CD14-positive monocyte (primary cell): ENCODE results near the gene SPINT2. TPM values are rescaled to one million over a fixed set of nuclear protein-coding genes. Genes with fewer than 3 reads are reported as not detected.

Source experiments
- DNase-seq, 3 donors: peaks; one replicate each; pipeline ENCODE4 v3.0.0-alpha.2; 2011 to 2022
- H2AFZ ChIP-seq: 2 replicates; pipeline ENCODE4 v1.6.0; 2012; ENCODE audit warnings: mild to moderate bottlenecking, low read depth, low read length, inconsistent platforms; ENCODE audit not compliant: insufficient read depth, poor library complexity, severe bottlenecking
- H3K27ac ChIP-seq, 2 donors: 1 replicate in 1 of 2; 2 replicates in 1 of 2; pipeline ENCODE4 v1.5.1; 2012 to 2013; ENCODE audit warnings: low read length in 2 of 2, control low read depth in 1 of 2, inconsistent platforms in 1 of 2, low read depth in 1 of 2, mild to moderate bottlenecking in 1 of 2
- H3K27me3 ChIP-seq, 2 donors: one replicate each; pipeline versions ENCODE4 v1.6.0 to v1.6.1; 2011 to 2013; ENCODE audit warnings: low read length in 2 of 2; ENCODE audit not compliant: control insufficient read depth in 2 of 2, insufficient read depth in 2 of 2
- H3K36me3 ChIP-seq, 2 donors: replicated peaks in 1 of 2; 1 replicate in 1 of 2; 2 replicates in 1 of 2; pipeline versions ENCODE4 v1.5.1 to v1.6.1; 2012 to 2013; ENCODE audit warnings: low read length in 2 of 2, control low read depth in 1 of 2, inconsistent platforms in 1 of 2, mild to moderate bottlenecking in 1 of 2; ENCODE audit not compliant: insufficient read depth in 2 of 2, control insufficient read depth in 1 of 2
- H3K4me1 ChIP-seq, 2 donors: 1 replicate in 1 of 2; 2 replicates in 1 of 2; pipeline versions ENCODE4 v1.5.1 to v1.6.1; 2012 to 2013; ENCODE audit warnings: low read length in 2 of 2, control low read depth in 1 of 2, inconsistent platforms in 1 of 2, mild to moderate bottlenecking in 1 of 2, moderate library complexity in 1 of 2; ENCODE audit not compliant: insufficient read depth in 2 of 2, control insufficient read depth in 1 of 2
- H3K4me2 ChIP-seq: replicated peaks from 2 replicates; pipeline ENCODE3; 2012; ENCODE audit warnings: low read length, moderate library complexity, mild to moderate bottlenecking; ENCODE audit not compliant: poor library complexity, severe bottlenecking; ENCODE audit errors: extremely low read depth
- H3K4me3 ChIP-seq, 3 experiments: fragments of 200-600 bp in 1 of 3; sonication (generic) in 1 of 3; replicated peaks in 1 of 3; 1 replicate in 2 of 3; 2 replicates in 1 of 3; pipeline ENCODE4 v1.5.1; 2011 to 2013; ENCODE audit warnings: low read length in 3 of 3, mild to moderate bottlenecking in 3 of 3, control low read depth in 2 of 3, low read depth in 2 of 3, inconsistent platforms in 1 of 3, moderate library complexity in 1 of 3
- H3K79me2 ChIP-seq: 2 replicates; pipeline ENCODE4 v1.6.0; 2012; ENCODE audit warnings: mild to moderate bottlenecking, control low read depth, inconsistent platforms, low read length, moderate library complexity; ENCODE audit not compliant: insufficient read depth
- H3K9ac ChIP-seq: 2 replicates; pipeline ENCODE4 v1.6.0; 2017; ENCODE audit warnings: low read length, mild to moderate bottlenecking; ENCODE audit not compliant: insufficient read depth, poor library complexity, severe bottlenecking
- H3K9me3 ChIP-seq, 2 donors: replicated peaks in 1 of 2; 1 replicate in 1 of 2; 2 replicates in 1 of 2; pipeline versions ENCODE4 v1.5.1 to v1.6.1; 2012 to 2013; ENCODE audit warnings: low read length in 2 of 2, control low read depth in 1 of 2; ENCODE audit not compliant: control insufficient read depth in 1 of 2, insufficient read depth in 1 of 2
- H4K20me1 ChIP-seq: 2 replicates; pipeline ENCODE4 v1.6.0; 2012; ENCODE audit warnings: mild to moderate bottlenecking, low read length, control low read depth, moderate library complexity; ENCODE audit not compliant: insufficient read depth
- H3K27ac Mint-ChIP-seq, 7 donors: one replicate each; pipeline ENCODE4 v1.8.0; 2020; ENCODE audit warnings: mild to moderate bottlenecking in 7 of 7, mixed read lengths in 7 of 7, moderate library complexity in 6 of 7, inconsistent platforms in 2 of 7
- H3K27me3 Mint-ChIP-seq, 3 donors: one replicate each; pipeline ENCODE4 v1.8.0; 2021 to 2022; ENCODE audit warnings: low read depth in 3 of 3, mild to moderate bottlenecking in 3 of 3, mixed read lengths in 3 of 3, moderate library complexity in 3 of 3, inconsistent platforms in 1 of 3
- H3K36me3 Mint-ChIP-seq, 2 donors: one replicate each; pipeline ENCODE4 v1.8.0; 2020; ENCODE audit warnings: mixed read lengths in 2 of 2, inconsistent platforms in 1 of 2, mild to moderate bottlenecking in 1 of 2
- H3K4me1 Mint-ChIP-seq: one replicate; pipeline ENCODE4 v1.8.0; 2020; ENCODE audit warnings: mild to moderate bottlenecking, mixed read lengths
- H3K4me3 Mint-ChIP-seq, 2 donors: one replicate each; pipeline ENCODE4 v1.8.0; 2020; ENCODE audit warnings: mild to moderate bottlenecking in 2 of 2, mixed read lengths in 2 of 2, moderate library complexity in 1 of 2
- H3K9me3 Mint-ChIP-seq, 7 donors: one replicate each; pipeline ENCODE4 v1.8.0; 2020 to 2022; ENCODE audit warnings: mixed read lengths in 7 of 7, mild to moderate bottlenecking in 6 of 7, moderate library complexity in 6 of 7, inconsistent platforms in 2 of 7
- WGBS: methylation state at CpG from one replicate; pipeline ENCODE4 v1.1.5; 2013; ENCODE audit warnings: missing lambda C conversion rate; ENCODE audit not compliant: insufficient coverage; 5-methylcytosine and 5-hydroxymethylcytosine counted together
- intact Hi-C, 2 donors: fragments of 100-400 bp; cut with micrococcal nuclease; formaldehyde crosslinking; loops; one replicate each; pipeline versions ENCODE4 v1.15.0 to v1.15.1; 2023
- polyA plus RNA-seq, 3 donors: library from polyadenylated mRNA; depleted of rRNA in 1 of 3; unstranded in 2 of 3; stranded (reverse) in 1 of 3; fragments of 300-500 nt in 2 of 3; fragments of >200 nt in 1 of 3; fragmentation: Illumina TruSeq in 2 of 3; gene quantifications; 1 replicate in 2 of 3; 2 replicates in 1 of 3; pipeline ENCODE4 v1.2.3, GENCODE V29; 2012 to 2021
- TF ChIP-seq, protein P1 (sequence below): fragments of 200-600 bp; IDR thresholded peaks from one replicate; pipeline ENCODE4 v1.8.0; 2022; ENCODE audit warnings: antibody characterized with exemption, mild to moderate bottlenecking

SPINT2 gene
- polyA plus RNA-seq, 3 donors = 42.9 to 139 (median 114) TPM

DNA sequence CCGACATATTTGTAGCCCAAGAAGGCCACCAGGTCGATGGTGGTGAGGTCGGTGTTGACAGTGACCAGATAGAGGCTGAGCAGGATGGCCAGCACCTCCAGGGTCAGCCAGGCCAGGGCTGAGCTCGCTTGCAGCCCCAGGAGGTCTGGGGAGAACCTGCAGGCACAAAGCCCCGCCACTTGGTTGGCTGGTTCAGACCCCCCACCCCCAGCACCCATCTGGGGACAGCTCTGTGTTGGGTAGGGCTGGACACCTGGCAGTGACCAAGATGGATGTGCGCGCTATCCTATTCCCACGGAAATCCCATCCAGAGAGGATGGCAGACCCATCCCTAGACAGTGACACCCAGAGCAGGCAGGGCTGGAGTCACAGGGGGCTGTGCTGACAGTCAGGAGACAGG, 43.2 kb downstream of the SPINT2 start:
- no peak overlapping the region for H2AFZ ChIP-seq
- no peak for DNase-seq
- no peaks in the 10 kb centered on the region for H4K20me1 ChIP-seq
- peaks cover 18 to 21% of the 10 kb centered on the region in 2 donors for H3K36me3 ChIP-seq
- peaks cover 36% of the 10 kb centered on the region for H3K4me1 Mint-ChIP-seq
- H3K4me3 Mint-ChIP-seq = no peak overlapping the region
- H3K9ac ChIP-seq = no peak overlapping the region
- H3K4me1 ChIP-seq = peaks cover 31 to 42% of the 10 kb centered on the region in 2 donors
- WGBS = 94% methylated on average over 5 of the region's 8 CpGs
- TF ChIP-seq, protein P1, sequence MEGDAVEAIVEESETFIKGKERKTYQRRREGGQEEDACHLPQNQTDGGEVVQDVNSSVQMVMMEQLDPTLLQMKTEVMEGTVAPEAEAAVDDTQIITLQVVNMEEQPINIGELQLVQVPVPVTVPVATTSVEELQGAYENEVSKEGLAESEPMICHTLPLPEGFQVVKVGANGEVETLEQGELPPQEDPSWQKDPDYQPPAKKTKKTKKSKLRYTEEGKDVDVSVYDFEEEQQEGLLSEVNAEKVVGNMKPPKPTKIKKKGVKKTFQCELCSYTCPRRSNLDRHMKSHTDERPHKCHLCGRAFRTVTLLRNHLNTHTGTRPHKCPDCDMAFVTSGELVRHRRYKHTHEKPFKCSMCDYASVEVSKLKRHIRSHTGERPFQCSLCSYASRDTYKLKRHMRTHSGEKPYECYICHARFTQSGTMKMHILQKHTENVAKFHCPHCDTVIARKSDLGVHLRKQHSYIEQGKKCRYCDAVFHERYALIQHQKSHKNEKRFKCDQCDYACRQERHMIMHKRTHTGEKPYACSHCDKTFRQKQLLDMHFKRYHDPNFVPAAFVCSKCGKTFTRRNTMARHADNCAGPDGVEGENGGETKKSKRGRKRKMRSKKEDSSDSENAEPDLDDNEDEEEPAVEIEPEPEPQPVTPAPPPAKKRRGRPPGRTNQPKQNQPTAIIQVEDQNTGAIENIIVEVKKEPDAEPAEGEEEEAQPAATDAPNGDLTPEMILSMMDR = no peak
- H3K27me3 ChIP-seq = no peaks in the 10 kb centered on the region
- H3K27ac ChIP-seq = no peak overlapping the region
- H3K27ac Mint-ChIP-seq = peak overlapping the region in 4 of 7 donors; percentile 8 to 70 (median 52)
- H3K36me3 Mint-ChIP-seq = peaks cover 38 to 55% of the 10 kb centered on the region in 2 donors
- intact Hi-C loops = no loop called here
- H3K79me2 ChIP-seq = peaks cover 23% of the 10 kb centered on the region
- peaks cover 0 to 3% (median under 1%) of the 10 kb centered on the region in 7 donors for H3K9me3 Mint-ChIP-seq
- H3K4me2 ChIP-seq = no peak overlapping the region
- H3K9me3 ChIP-seq = no peaks in the 10 kb centered on the region
- H3K4me3 ChIP-seq = no peak overlapping the region
- peaks cover 0 to 8% (median 4%) of the 10 kb centered on the region in 3 donors for H3K27me3 Mint-ChIP-seq

DNA sequence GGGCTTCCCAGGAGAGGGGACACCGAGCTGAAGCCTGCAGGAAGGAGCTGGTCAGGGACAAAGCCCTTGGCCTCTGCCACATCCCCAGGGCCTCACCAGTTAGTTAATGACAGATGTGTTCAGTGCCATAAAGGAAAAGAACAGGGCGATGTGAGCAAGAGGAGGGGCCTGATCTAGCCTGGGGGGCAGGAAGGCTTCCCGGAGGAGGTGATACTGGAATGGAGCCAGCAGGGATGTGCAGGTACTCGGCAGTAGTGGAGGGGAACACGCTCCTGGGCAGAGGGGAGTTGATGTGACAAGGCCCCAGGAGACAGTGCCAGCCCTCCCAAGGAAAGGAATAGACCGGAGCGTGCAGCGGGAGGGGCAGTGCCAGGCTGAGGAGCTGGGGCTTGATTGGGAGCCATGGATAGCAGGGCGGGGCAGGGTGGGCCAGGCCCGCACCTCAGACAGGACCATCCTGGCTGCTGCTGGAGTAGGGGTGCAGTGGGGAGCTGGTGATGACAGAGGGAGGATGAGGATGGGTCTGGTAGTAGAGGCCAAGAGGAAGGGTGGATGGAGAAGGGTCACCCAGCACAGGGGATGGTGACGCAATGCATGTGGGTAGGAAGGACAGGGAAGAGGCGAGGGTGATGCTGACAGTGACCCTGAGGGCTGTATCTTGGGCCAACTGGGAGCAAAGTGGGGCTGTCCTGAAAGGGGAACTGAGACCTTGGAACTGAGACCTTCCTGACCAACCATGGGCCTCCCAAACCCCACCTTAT, 43.8 kb downstream of the SPINT2 start:
- Histone ChIP-seq H2AFZ (no peak overlapping the region), H3K27ac (peak overlapping the region; percentile 6 to 53), H3K4me1 (peaks cover 36 to 48% of the 10 kb centered on the region in 2 donors), H3K9me3 (no peaks in the 10 kb centered on the region), H3K36me3 (peaks cover 18 to 21% of the 10 kb centered on the region in 2 donors), H3K9ac (peak overlapping the region; percentile 21), H3K79me2 (peaks cover 23% of the 10 kb centered on the region), H3K4me3 (no peak overlapping the region), H4K20me1 (no peaks in the 10 kb centered on the region), H3K27me3 (no peaks in the 10 kb centered on the region), H3K4me2 (no peak overlapping the region)
- intact Hi-C loops = no loop called here
- Mint-ChIP-seq H3K27me3 (peaks cover 0 to 6% (median 2%) of the 10 kb centered on the region in 3 donors), H3K4me1 (peaks cover 42% of the 10 kb centered on the region), H3K4me3 (peak overlapping the region in 1 of 2 donors; percentile 43), H3K27ac (peak overlapping the region in 6 of 7 donors; percentile 68 to 82 (median 74)), H3K36me3 (peaks cover 35 to 55% of the 10 kb centered on the region in 2 donors), H3K9me3 (peaks cover 0 to 3% (median 0%) of the 10 kb centered on the region in 7 donors)
- 78% methylated on average over 12 of the region's 12 CpGs for WGBS
- no peak for DNase-seq
- TF ChIP-seq, protein P1 = no peak
